HG02943 (cell line): ENCODE measurements around the gene FLII.
"Not testable (repeated sequence)": the region's sequence is repeated elsewhere in the genome, so short reads cannot be mapped to it uniquely, and the experiment has no call there.

Source experiments
- ATAC-seq: cut with Tn5 transposase; IDR thresholded peaks from one replicate; pipeline ENCODE4 v1.9.1; 2021; ENCODE audit warnings: mild to moderate bottlenecking, low read depth, moderate library complexity; ENCODE audit not compliant: unreplicated experiment

The FLII gene

GRCh38 chr17:18258356-18259038 is at the start of gene FLII:
Gene FLII (minus strand): TSS chr17:18258738. CDS start chr17:18258690, 48 bp downstream.
- ATAC-seq: no peak

- not testable (repeated sequence) for ATAC-seq
Observed at GRCh38 chr17:18303206-18303605, 44.7 kb upstream of the FLII start.

- ATAC-seq: no peak
Observed at GRCh38 chr17:18300725-18301480, 42.4 kb upstream of the FLII start.

GRCh38 chr17:18298061-18298460 is 39.5 kb upstream of the FLII start:
- ATAC-seq: not testable (repeated sequence)

- no peak for ATAC-seq
Observed at GRCh38 chr17:18291718-18292540, 33.4 kb upstream of the FLII start.

- no peak for ATAC-seq
Observed at GRCh38 chr17:18285296-18285695, 26.8 kb upstream of the FLII start.

GRCh38 chr17:18281788-18282187 is 23.2 kb upstream of the FLII start:
- no peak for ATAC-seq

- no peak for ATAC-seq
Observed at GRCh38 chr17:18280766-18281371, 22.3 kb upstream of the FLII start.

- ATAC-seq: no peak
Observed at GRCh38 chr17:18280249-18280648, 21.7 kb upstream of the FLII start.

- no peak for ATAC-seq
Observed at GRCh38 chr17:18278867-18279266, 20.3 kb upstream of the FLII start.

GRCh38 chr17:18277076-18277475 is 18.5 kb upstream of the FLII start:
- ATAC-seq: no peak

GRCh38 chr17:18270046-18270931 is 11.8 kb upstream of the FLII start:
- ATAC-seq: no peak

GRCh38 chr17:18267927-18268711 is 9.6 kb upstream of the FLII start:
- ATAC-seq: no peak

- no peak for ATAC-seq
Observed at GRCh38 chr17:18267366-18267765, 8.8 kb upstream of the FLII start.

GRCh38 chr17:18263885-18264682 is 5.5 kb upstream of the FLII start:
- ATAC-seq: no peak

GRCh38 chr17:18262641-18263040 is 4.1 kb upstream of the FLII start:
- no peak for ATAC-seq

- no peak for ATAC-seq
Observed at GRCh38 chr17:18262111-18262510, 3.6 kb upstream of the FLII start.

GRCh38 chr17:18261659-18262058 is 3.1 kb upstream of the FLII start:
- ATAC-seq: no peak
